T-helper 1 cell treated with Interleukin-12 subunit alpha and Interleukin-12 subunit beta and Interleukin-4 antibody, amounts not matched to agents 30 μg/mL and 1 μg/mL, for 36 hours (primary cell): ENCODE results near the gene TYW1B.
"Not testable (repeated sequence)": the region's sequence is repeated elsewhere in the genome, so short reads cannot be mapped to it uniquely, and the experiment has no call there.

ENCODE experiments used
- H3K27ac Mint-ChIP-seq: one replicate; pipeline ENCODE4 v1.8.0; 2021; ENCODE audit warnings: mild to moderate bottlenecking, mixed read lengths
- H3K27me3 Mint-ChIP-seq: one replicate; pipeline ENCODE4 v1.8.0; 2021; ENCODE audit warnings: low read depth, mixed read lengths
- H3K36me3 Mint-ChIP-seq: one replicate; pipeline ENCODE4 v1.8.0; 2021; ENCODE audit warnings: low read depth, mixed read lengths
- H3K4me1 Mint-ChIP-seq: one replicate; pipeline ENCODE4 v1.8.0; 2021; ENCODE audit warnings: low read depth, mixed read lengths
- H3K4me3 Mint-ChIP-seq: one replicate; pipeline ENCODE4 v1.8.0; 2021; ENCODE audit warnings: mild to moderate bottlenecking, moderate library complexity, mixed read lengths
- H3K9me3 Mint-ChIP-seq: one replicate; pipeline ENCODE4 v1.8.0; 2021; ENCODE audit warnings: mixed read lengths

Gene TYW1B

GRCh38 chr7:72561988-72562387 is 266.0 kb downstream of the TYW1B start:
- not testable (repeated sequence) for H3K27ac Mint-ChIP-seq, H3K4me3 Mint-ChIP-seq, H3K36me3 Mint-ChIP-seq, H3K27me3 Mint-ChIP-seq, H3K4me1 Mint-ChIP-seq
- H3K9me3 Mint-ChIP-seq, result peaks cover 15% of the 10 kb centered on the region

GRCh38 chr7:72559546-72559945 is 268.5 kb downstream of the TYW1B start:
- H3K27me3 Mint-ChIP-seq, H3K36me3 Mint-ChIP-seq, H3K4me3 Mint-ChIP-seq, H3K4me1 Mint-ChIP-seq, H3K27ac Mint-ChIP-seq: not testable (repeated sequence)
- H3K9me3 Mint-ChIP-seq, result peaks cover 15% of the 10 kb centered on the region

GRCh38 chr7:72556733-72557132 is 271.3 kb downstream of the TYW1B start:
- H3K27me3 Mint-ChIP-seq, H3K36me3 Mint-ChIP-seq, H3K27ac Mint-ChIP-seq, H3K4me1 Mint-ChIP-seq, H3K4me3 Mint-ChIP-seq: not testable (repeated sequence)
- peaks cover 15% of the 10 kb centered on the region for H3K9me3 Mint-ChIP-seq

- not testable (repeated sequence) for H3K4me1 Mint-ChIP-seq, H3K36me3 Mint-ChIP-seq
Measured at GRCh38 chr7:72555238-72555637, 272.8 kb downstream of the TYW1B start.

GRCh38 chr7:72554401-72554800 is 273.6 kb downstream of the TYW1B start:
- not testable (repeated sequence) for H3K4me3 Mint-ChIP-seq, H3K36me3 Mint-ChIP-seq, H3K4me1 Mint-ChIP-seq, H3K9me3 Mint-ChIP-seq, H3K27me3 Mint-ChIP-seq, H3K27ac Mint-ChIP-seq

More at GRCh38 chr7:72555238-72555637, 272.8 kb downstream of the TYW1B start:
- not testable (repeated sequence) for H3K27me3 Mint-ChIP-seq, H3K27ac Mint-ChIP-seq, H3K4me3 Mint-ChIP-seq, H3K9me3 Mint-ChIP-seq

GRCh38 chr7:72550454-72550853 is 277.5 kb downstream of the TYW1B start:
- not testable (repeated sequence) for H3K27me3 Mint-ChIP-seq, H3K9me3 Mint-ChIP-seq, H3K4me3 Mint-ChIP-seq, H3K36me3 Mint-ChIP-seq, H3K27ac Mint-ChIP-seq, H3K4me1 Mint-ChIP-seq

GRCh38 chr7:72546586-72547237 is 281.3 kb downstream of the TYW1B start:
- H3K4me3 Mint-ChIP-seq, H3K27ac Mint-ChIP-seq, H3K4me1 Mint-ChIP-seq, H3K9me3 Mint-ChIP-seq, H3K36me3 Mint-ChIP-seq, H3K27me3 Mint-ChIP-seq: not testable (repeated sequence)

GRCh38 chr7:72544531-72544930 is 283.5 kb downstream of the TYW1B start:
- not testable (repeated sequence) for H3K4me1 Mint-ChIP-seq, H3K27ac Mint-ChIP-seq, H3K36me3 Mint-ChIP-seq, H3K4me3 Mint-ChIP-seq, H3K9me3 Mint-ChIP-seq, H3K27me3 Mint-ChIP-seq

GRCh38 chr7:72540923-72541322 is 287.1 kb downstream of the TYW1B start:
- H3K4me3 Mint-ChIP-seq, result no peak overlapping the region
- no peaks in the 10 kb centered on the region for H3K9me3 Mint-ChIP-seq
- no peaks in the 10 kb centered on the region for H3K36me3 Mint-ChIP-seq
- no peaks in the 10 kb centered on the region for H3K27me3 Mint-ChIP-seq
- no peak overlapping the region for H3K27ac Mint-ChIP-seq
- no peaks in the 10 kb centered on the region for H3K4me1 Mint-ChIP-seq

GRCh38 chr7:72540106-72540611 is 287.8 kb downstream of the TYW1B start:
- Mint-ChIP-seq H3K4me1 (no peaks in the 10 kb centered on the region), H3K4me3 (no peak overlapping the region), H3K36me3 (no peaks in the 10 kb centered on the region), H3K27ac (no peak overlapping the region), H3K27me3 (no peaks in the 10 kb centered on the region), H3K9me3 (no peaks in the 10 kb centered on the region)

GRCh38 chr7:72539702-72540101 is 288.3 kb downstream of the TYW1B start:
- H3K4me3 Mint-ChIP-seq, result no peak overlapping the region
- no peak overlapping the region for H3K27ac Mint-ChIP-seq
- no peaks in the 10 kb centered on the region for H3K4me1 Mint-ChIP-seq
- H3K9me3 Mint-ChIP-seq, result no peaks in the 10 kb centered on the region
- no peaks in the 10 kb centered on the region for H3K27me3 Mint-ChIP-seq
- no peaks in the 10 kb centered on the region for H3K36me3 Mint-ChIP-seq

GRCh38 chr7:72538856-72539255 is 289.1 kb downstream of the TYW1B start:
- Mint-ChIP-seq H3K9me3 (no peaks in the 10 kb centered on the region), H3K4me3 (no peak overlapping the region), H3K27me3 (no peaks in the 10 kb centered on the region), H3K4me1 (no peaks in the 10 kb centered on the region), H3K36me3 (no peaks in the 10 kb centered on the region), H3K27ac (no peak overlapping the region)

- no peak overlapping the region for H3K4me3 Mint-ChIP-seq
- H3K27me3 Mint-ChIP-seq, result no peaks in the 10 kb centered on the region
- no peaks in the 10 kb centered on the region for H3K4me1 Mint-ChIP-seq
- no peaks in the 10 kb centered on the region for H3K36me3 Mint-ChIP-seq
- H3K9me3 Mint-ChIP-seq, result no peaks in the 10 kb centered on the region
- H3K27ac Mint-ChIP-seq, result no peak overlapping the region
Measured at GRCh38 chr7:72538147-72538546, 289.9 kb downstream of the TYW1B start.

GRCh38 chr7:72536038-72536437 is 292.0 kb downstream of the TYW1B start:
- H3K27me3 Mint-ChIP-seq, H3K27ac Mint-ChIP-seq, H3K4me3 Mint-ChIP-seq: not testable (repeated sequence)

GRCh38 chr7:72531048-72531447 is 297.0 kb downstream of the TYW1B start:
- H3K4me1 Mint-ChIP-seq, H3K27ac Mint-ChIP-seq, H3K27me3 Mint-ChIP-seq, H3K4me3 Mint-ChIP-seq, H3K9me3 Mint-ChIP-seq, H3K36me3 Mint-ChIP-seq: not testable (repeated sequence)

More at GRCh38 chr7:72536038-72536437, 292.0 kb downstream of the TYW1B start:
- not testable (repeated sequence) for H3K36me3 Mint-ChIP-seq, H3K9me3 Mint-ChIP-seq, H3K4me1 Mint-ChIP-seq
